GF-D8 (cell line): ENCODE data around the gene CNOT1.

Experiments used
- DNase-seq: peaks from one replicate; lab custom pipeline; 2025; lab: John Stamatoyannopoulos, UW

CNOT1 gene

DNA sequence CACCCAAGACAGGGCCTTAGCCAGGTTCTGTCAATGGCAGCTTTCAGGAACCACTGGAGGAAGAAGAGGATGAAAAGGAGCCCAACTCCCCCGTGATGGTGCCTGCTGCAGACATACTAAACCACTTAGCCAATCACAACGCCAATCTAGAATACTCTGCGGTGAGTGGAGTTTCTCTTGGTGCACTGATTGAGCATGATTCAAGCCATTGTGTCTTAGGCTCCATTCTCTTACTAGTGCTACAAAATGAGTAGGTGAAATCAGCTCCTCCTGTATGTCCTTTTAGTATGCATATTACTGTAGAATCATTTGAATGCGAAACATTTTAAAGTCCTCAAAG, 112.9 kb downstream of the CNOT1 start:
- no peak for DNase-seq

DNA sequence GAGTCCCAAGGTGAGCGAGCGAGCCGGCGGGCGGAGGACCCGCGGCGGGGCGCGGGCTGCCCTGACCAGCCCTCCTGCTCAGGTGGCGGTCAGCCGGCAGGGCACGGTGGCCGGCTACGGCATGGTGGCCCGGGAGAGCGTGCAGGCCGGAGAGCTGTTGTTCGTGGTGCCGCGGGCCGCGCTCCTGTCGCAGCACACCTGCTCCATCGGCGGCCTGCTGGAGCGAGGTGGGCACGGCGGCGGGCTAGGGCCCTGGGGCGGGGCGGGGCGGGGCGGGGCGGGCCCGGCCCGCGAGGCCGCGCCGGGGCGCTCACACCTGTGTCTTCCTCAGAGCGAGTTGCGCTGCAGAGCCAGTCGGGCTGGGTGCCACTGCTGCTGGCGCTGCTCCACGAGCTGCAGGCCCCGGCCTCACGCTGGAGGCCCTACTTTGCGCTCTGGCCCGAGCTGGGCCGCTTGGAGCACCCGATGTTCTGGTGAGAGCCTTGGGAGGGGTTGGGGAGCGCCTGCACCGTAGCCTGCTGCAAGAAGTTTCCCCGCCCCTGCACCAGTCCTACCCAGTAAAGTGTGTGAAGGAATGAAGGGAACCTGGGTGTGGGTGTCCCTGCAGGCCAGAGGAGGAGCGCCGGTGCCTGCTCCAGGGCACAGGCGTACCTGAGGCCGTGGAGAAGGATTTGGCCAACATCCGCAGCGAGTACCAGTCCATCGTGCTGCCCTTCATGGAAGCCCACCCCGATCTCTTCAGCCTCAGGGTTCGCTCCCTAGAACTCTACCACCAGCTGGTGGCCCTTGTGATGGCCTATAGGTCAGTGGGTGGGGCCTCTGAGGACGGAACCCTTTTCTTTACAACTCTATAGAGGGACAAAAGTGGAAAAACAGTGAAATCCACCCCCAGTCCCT, 113.5 kb downstream of the CNOT1 start:
- DNase-seq: no peak

DNA sequence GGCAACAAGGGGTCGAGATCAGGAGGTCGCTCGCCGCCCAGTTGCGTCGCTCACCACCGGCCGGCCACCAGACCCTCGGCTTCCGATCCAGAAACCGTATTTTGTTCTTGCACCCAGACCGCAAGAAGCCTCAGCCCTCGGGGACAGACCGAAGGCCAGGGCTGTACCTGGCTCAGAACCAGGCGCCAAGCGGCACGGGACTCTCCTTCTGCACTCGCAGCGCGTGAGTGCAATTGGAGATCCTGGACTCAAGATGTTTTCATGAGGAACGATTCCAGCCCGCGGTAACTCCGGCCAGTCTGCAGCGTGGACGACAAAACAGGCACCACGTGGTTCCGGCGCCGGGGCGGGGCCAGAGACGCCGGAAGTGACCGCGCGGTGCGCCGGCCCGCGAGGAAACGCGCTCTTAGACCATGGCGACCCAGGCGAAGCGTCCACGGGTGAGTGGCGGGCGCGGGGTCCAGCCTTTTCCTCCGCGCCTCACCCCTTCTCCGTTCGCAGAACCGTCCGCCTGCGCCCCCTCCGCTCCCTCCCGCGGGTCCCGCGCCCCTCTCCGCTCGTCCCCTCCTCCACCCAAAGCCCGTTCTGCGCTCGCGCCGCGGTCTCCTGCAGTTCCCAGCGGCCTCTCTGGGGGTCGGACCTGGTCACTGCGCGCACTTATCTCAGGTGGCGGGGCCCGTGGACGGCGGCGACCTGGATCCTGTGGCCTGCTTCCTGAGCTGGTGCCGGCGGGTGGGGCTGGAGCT, 114.3 kb downstream of the CNOT1 start, which contains the start of gene SETD6:
TSS of gene SETD6 (plus strand) at position 393 of the 746 bp plus-strand sequence. CDS start at position 414, 21 bp downstream.
- peak; percentile 50 for DNase-seq

DNA sequence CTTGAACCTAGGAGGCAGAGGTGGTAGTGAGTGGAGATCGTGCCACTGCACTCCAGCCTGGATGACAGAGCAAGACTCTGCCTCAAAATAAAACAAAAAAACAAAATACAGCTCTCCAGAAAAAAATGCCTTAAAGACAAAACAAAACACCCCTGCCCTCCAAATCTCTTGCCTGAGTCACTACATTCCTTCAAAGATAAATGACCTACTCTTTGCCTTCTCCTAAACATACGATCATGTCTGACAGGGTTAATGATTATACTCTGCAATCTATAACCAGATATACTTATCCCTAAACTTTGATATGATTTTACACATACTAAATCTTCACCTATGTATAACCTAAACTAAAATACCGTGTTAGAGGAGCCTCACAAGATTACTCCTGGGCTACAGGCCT, 115.8 kb downstream of the CNOT1 start:
- no peak for DNase-seq

DNA sequence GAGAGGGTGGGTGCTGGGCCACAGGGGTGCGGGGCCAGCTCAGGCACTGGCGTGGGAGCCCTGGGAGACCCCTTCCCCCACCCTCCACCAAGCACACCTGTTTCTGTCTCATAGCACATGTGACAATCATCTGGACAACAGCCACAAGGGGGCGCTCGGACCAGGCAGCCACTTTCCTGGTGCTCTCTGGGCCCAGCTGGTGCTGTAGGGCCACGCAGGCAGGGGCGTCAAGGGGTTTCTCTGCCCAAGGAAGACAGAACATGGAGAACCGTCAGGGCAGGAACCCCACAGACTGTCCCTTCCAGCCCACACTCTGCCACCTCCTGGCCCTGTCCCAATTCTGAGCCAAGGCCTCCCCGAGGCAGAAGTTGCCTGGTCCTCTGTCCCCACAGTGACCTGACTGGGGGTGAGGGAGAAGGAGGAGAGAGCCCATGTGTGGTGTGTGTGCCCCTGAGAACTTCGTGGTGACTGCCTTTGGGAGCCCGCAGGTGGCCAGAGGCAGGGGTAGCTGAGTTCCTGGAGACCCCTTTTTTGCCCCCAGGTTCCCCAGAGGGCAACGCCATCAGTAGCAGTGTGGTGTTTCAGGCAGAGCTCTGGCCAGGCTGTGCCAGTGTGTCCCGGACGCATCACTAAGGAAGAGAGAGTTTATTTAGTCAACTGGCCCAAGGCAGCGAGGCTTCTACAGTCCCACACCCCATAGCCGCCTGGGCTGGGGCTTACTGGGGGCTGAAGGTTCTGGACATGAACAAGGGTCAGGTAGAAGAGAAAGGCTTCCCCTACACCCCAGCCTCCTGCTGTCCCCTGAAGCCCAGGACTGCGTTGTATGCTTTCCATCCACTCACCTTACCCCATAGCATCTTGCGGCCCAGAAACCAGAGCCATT, 117.5 kb downstream of the CNOT1 start:
- no peak for DNase-seq

DNA sequence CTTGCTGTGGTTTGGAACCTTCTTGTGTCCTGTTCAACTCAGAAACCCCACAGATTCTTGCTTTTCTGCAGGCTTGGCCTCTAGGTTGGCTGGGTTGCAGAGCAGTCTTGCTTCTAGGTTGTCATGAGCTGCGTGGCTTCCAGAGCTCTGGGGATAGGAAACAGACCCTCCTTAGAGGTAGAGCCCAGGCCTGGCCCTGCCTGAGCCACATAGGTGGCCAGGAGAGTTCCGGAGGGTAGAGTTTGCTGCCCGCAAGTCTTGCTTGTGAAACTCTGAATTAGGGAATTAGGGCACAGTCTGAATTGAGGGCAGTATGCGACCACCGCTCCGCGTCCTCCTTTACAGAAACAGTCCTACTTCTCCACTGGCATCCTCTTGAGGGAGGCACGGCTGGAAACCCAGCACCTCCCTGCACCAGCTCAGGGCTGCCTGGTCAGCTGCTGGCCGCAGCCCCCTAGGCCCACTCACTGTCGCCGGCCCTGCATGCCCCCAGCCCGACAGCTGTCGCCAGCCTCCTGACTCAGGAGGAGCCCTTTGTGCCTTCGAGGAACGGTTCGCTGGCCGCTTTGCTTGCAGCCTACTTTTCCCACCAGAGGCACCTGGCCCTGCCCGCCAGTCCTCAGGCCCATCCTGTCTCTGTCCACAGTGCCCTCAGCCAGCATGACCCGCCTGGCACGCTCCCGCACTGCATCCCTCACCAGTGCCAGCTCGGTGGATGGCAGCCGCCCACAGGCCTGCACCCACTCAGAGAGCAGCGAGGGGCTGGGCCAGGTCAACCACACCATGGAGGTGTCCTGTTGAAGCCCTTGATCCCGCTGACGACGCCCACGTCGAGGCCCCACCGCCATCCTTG, 118.6 kb downstream of the CNOT1 start:
- no peak for DNase-seq

DNA sequence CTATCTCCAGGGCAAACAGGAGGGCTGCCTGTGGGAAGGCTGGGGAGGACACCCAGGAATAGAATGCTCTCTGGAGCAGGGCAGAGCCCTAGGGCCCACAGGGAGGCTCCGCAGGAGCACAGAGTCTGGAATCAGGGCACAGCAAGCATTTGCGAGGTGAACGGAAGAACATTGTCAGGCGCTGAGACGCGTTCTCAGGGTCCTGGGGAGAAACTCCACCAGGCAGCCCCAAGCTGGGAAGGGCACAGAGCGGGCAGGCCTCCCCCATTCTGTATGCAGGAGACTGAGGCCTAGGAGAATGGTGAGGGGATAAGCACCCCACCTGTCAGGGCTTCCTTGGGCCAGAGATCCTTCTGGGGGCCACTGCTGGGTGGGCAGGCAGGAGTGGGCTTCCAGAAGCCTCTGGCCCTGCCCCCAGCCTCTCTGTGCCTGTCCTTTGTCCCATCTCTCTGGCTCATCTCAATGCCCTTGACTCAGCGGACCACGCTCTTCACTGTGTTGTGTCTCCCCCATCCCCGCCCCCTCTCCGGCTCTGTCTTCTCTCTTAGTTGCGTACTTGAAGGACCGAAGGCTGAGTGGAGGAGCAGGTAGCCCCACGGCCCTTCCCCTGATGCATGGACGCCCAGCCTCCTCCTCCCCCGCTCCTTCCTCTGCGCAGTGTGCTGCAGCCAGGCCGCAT, 119.4 kb downstream of the CNOT1 start:
- no peak for DNase-seq

DNA sequence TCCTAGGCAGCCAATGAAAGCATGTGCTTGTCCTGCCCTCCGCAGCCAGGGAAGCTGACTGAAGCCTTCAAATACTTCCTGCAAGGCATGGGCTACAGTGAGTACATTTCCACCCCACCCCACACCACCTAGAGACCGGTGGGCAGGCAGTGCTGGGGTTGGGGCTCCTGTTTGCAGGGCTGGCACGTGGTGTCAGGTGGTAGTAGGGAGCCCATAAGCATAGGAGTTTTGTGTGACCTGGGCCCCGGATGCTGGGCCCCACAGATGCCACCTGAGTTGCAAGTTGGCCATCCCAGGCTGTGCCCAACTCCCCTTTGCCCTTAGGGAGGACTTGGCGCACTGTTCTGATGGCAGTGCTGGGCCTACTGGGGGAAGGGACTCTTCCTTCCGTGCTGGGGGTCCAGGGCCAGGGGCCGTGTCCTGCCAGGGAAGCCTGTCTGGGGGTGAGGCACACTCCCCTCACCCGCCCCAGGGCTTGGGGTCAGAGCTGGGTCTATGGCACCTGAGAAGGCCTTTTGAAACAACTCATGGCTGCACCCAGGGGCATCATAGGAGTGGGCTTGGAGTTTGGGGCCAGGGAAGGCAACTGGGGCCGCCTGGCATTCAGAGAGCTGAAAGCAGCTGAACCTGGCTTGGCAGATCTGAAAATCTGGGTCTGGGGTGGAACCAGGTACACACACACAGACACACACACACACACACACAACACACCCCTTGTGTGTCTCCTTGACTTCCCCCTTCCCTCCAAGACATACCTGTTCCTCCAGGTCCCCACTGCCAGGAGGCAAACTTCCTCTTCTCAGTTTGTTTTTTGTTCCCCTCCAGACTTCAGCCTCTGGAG, 120.2 kb downstream of the CNOT1 start:
- DNase-seq: no peak

DNA sequence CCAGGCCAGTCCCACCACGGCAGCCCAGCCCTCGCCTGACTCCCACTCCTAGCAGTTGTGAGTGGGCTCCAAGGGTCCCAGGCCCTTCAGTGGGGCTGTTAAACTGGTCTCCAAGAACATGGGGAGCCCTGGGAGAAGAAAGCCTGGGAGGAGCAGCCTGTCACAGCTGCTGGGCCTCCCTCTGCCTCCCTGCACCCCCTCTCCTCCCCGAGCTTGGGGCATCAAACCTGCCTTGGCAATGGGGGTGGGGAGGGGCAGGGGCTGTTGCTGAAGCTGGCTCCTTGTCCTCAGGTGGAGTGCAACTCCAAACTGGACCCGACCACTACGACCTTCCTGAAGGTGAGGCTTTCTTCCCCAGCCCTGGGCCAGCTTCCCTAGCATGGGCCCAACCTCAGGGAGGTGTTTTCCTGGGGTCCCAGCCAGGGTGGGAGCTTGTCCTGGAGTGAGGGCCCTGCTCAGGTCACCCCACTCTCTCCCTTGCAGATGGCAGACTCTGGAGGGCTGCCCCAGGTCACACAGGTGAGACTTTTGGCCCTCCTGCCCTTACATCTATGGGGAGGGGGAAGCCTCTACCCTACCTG, 120.9 kb downstream of the CNOT1 start:
- no peak for DNase-seq

DNA sequence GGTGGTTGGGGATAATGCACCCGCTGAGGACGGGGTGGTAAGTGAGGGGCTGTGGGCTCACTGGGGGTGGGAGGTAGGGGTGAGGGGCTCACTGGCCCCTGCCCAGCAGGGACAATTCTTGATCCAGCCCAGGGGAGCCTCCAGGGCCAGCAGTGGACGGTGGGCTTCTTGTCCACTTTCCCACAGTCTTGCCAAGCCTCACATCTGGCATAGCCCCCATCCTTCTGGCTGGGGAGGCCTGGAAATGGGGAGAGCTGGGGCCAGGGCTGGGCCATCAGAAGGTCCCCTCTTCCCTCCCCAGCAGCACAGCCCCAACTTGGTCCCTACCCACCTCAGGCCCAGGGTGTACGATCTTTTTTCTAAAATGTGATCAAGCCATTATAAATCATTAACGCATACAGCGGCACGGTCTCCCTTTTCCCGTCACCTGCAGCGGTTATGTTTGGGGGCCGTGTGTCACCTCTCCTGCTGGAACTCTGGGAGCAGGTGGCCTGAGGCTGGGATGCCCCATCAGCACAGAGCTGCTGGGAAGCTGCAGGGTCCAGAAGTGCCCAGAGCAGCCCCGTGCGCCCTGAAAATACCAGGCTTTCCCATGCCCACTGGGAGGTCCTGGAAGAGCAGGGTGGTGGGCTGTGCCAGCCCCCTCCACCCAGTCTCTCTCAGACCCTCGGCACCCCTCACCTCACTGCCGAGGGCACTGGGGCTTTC, 121.5 kb downstream of the CNOT1 start:
- no peak for DNase-seq

DNA sequence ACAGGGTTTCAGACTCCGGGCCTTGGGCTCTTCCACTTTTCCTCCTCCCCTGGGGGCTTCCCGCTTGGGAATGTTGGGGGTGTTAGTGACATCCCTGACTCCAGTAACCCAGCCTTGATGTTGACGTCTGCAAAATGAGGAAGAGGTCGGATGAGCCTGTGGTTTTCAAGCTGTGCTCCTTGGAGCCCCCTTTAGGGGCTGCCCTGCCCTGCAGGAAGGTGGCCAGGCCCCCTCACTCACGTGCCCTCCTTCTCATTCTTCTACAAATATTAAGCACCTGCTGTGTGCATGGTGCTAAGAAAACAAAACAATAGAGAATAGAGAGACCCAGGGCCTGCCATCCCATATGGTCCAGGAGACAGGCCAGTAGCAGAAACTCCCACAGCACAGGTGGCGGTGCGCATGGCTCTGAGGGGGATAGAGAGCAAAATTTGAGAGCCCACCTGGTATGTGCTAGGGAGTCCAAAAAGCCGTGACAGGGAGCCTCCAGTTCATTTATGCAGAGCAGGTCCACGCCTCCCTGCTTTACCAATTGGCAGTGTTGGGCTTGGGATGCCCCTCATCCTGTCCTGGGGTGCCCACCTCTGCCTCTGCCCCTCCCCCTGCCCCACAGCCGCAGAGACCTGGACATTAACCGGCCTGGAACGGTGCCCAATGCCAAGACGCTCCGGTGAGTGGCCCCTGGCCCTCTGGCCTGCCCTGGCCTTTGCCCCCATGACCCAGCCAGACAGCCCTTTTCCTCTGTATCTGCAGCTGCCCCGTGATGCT, 122.2 kb downstream of the CNOT1 start:
- peak; percentile 14 for DNase-seq

DNA sequence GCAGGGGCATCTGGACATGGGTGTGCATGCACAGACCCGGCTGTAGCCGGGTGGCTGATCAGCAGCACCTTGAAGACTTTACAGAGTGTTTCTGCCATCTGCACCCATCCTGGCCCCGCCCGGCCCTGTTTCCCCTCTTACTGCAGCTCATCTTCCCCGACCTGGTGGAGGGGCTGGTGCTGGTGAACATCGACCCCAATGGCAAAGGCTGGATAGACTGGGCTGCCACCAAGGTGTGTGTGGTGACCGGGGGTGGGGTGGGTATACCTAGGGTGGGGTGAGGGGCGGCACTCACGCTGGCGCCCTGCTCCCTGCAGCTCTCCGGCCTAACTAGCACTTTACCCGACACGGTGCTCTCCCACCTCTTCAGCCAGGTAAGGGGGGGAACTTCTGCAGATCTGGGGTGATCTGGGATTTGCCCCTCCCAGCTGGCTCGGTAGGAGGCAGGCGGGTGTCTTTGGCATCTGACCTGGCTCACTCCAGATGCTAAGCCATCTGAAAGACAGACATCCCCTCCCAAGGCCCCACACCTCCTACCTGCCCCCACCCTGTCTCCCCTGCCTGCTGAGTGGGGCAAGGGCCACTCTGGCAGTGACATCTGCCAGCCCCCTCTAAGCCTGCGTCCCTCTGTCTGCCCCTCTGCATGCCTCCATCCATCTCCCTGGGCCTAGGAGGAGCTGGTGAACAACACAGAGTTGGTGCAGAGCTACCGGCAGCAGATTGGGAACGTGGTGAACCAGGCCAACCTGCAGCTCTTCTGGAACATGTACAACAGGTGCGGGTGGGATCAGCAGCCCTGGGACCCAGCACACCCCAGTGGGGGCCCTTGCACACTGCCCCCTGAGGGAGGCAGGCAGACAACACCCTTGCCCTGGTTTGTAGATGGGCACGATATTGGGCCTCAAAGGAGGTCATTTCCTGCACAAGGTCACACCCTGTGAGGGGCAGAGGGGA, 123.1 kb downstream of the CNOT1 start:
- no peak for DNase-seq

DNA sequence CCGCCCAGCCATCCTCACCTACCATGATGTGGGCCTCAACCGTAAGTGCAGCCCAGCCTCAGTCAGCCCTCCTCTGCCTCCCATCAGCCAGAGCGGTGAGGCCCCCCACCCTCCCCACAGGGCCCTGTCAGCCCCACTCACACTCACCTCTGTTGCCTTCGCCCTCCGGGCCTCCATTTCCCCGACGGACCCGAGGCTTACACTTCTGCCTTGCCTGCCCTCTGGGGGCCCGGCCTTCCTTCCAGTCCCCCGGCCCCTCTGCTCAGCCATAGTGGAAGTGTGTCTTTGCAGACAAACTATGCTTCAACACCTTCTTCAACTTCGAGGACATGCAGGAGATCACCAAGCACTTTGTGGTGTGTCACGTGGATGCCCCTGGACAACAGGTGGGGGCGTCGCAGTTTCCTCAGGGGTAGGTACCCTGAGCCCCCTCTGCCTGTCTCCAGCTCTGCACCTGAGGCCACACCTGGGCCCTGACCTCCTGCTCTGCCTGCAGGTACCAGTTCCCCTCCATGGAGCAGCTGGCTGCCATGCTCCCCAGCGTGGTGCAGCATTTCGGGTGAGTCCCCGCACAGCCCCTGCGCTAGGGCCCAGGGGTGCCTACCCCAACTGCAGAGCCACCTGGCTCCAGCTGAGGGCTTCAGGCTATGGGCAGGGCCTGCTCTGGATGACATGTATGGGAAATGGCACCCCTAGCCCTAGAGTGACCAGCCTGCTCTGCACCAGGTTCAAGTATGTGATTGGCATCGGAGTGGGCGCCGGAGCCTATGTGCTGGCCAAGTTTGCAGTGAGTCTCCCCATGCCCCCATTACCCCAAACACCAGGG, 125.5 kb downstream of the CNOT1 start:
- no peak for DNase-seq

DNA sequence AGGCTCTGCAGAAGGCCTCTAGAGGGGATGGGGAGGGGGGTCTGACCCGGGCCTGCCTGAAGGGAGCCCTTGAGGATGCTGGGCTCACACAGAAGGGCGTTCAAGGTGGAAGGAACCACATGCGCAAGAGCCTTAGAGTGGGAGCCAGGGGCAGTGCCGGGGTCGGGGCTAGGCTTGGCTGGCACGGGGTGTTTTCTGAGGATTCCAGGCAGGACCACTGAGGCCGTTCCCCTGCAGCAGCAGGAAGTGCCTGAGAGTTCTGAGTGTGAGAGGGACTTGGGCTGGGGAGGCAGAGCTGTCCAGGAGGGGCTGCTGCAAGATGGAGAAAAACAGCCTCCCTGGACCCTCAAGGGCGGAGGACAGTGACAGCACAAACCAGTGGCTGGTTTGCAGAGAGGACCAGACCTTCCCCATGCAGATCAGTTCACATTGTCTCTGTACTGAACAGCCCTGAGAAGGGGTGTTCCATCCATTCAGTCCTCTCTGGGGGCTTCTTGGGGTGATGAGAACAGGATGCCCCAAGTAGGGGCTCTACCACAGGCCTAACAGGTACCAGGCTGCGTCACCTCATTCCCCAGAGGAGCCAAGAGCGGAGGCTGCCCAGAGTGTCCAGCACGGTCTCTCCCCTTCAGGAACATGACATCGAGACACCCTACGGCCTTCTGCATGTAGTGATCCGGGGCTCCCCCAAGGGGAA, 126.3 kb downstream of the CNOT1 start:
- DNase-seq: no peak

DNA sequence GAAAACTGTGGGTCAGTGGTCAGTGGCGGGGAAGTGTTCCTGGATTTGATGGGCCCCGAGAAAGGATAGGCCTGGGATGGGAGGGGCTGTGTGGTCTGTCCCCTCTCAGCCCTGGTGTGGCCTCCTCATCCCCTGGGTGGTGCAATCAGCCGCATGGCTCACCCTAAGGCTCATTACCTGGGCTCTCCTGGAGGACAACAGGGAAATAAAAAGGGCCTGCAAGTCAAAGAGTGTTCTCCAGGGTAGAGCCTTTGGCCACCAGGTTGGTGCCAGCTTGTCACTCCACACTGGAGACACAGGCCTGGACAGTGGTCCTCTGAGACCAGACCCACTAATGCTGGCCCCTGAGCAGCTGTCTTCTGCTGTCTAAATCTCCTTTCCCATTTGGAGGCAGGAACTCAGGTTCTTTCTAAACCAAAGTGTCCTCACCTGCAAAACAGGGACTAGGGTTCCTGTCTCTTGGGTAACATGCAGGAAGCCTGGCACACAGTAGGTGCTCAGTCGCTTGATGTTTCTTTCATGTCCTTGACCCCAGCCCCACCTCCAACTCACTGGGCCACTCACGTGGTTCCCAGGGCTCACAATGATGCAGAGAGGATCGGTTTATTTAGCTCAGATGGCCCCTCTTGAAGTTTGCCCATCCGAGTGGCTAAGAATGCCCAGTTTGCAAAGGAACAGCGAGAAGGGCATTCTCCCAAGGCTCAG, 127.3 kb downstream of the CNOT1 start:
- DNase-seq: no peak
